ENCODE data around the gene OR4L1. TPM values are rescaled to one million over a fixed set of nuclear protein-coding genes. Genes with fewer than 3 reads are reported as not detected.

The OR4L1 gene
- polyA plus RNA-seq, 3 donors, result not detected

GRCh38 chr14:20110438-20110837, 50.6 kb downstream of the OR4L1 start, which contains the start of gene OR4K17:
Gene OR4K17, plus strand, starts transcription at chr14:20110739. Its CDS starts 6,761 bp downstream, at chr14:20117500.
- Mint-ChIP-seq H3K36me3 (no peaks in the 10 kb centered on the region), H3K4me3 (no peak within 1 kb of the TSS), H3K27me3 (ENCODE audit: low read depth in 3 of 3) (peaks cover 0 to 2% (median 0%) of the 10 kb centered on the region in 3 donors), H3K27ac (no peak within 1 kb of the TSS), H3K4me1 (no peaks in the 10 kb centered on the region), H3K9me3 (peaks cover 0 to 4% (median 2%) of the 10 kb centered on the region in 7 donors)
- WGBS (ENCODE audit: insufficient coverage), result 100% methylated on average over 1 of the region's 3 CpGs
- H3K27ac ChIP-seq (ENCODE audit: low read depth in 1 of 2, low read length in 2 of 2), result no peak within 1 kb of the TSS
- no peak within 1 kb of the TSS for H3K4me3 ChIP-seq (replicated peaks in 1 of 3; ENCODE audit: low read depth in 2 of 3, low read length in 3 of 3)
- no peak for TF ChIP-seq CTCF (IDR thresholded peaks at IDR 0.05)
- no peak within 1 kb of the TSS for H3K9ac ChIP-seq (ENCODE audit: insufficient read depth, low read length, poor library complexity, severe bottlenecking)
- intact Hi-C loops (cut with micrococcal nuclease), result no loop called here
- H2AFZ ChIP-seq (ENCODE audit: insufficient read depth, low read depth, low read length, poor library complexity, severe bottlenecking), result no peak within 1 kb of the TSS
- no peaks in the 10 kb centered on the region for H4K20me1 ChIP-seq (ENCODE audit: insufficient read depth, low read length)
- H3K79me2 ChIP-seq (ENCODE audit: insufficient read depth, low read length), result no peaks in the 10 kb centered on the region
- no peaks in the 10 kb centered on the region for H3K9me3 ChIP-seq (replicated peaks in 1 of 2; ENCODE audit: control insufficient read depth in 1 of 2, insufficient read depth in 1 of 2, low read length in 2 of 2)
- no peaks in the 10 kb centered on the region for H3K4me1 ChIP-seq (ENCODE audit: control insufficient read depth in 1 of 2, insufficient read depth in 2 of 2, low read length in 2 of 2)
- DNase-seq, result no peak
- H3K4me2 ChIP-seq (replicated peaks; ENCODE audit: extremely low read depth, low read length, poor library complexity, severe bottlenecking), result no peak within 1 kb of the TSS
- no peaks in the 10 kb centered on the region for H3K36me3 ChIP-seq (replicated peaks in 1 of 2; ENCODE audit: control insufficient read depth in 1 of 2, insufficient read depth in 2 of 2, low read length in 2 of 2)
- H3K27me3 ChIP-seq (ENCODE audit: control insufficient read depth in 2 of 2, insufficient read depth in 2 of 2, low read length in 2 of 2), result no peaks in the 10 kb centered on the region

Small RNAs within 50 kb of the gene (small RNA-seq; reads per million reads assigned to genes)
- gene RNA5SP380 (ENCODE audit: insufficient read length, low read depth), result not detected

Other genes with a start within 250 kb of the OR4L1 start
- not detected for gene OR4K2, start 184.9 kb upstream of the OR4L1 start, polyA plus RNA-seq
- not detected for gene OR4K5, start 139.4 kb upstream of the OR4L1 start, polyA plus RNA-seq
- gene OR4K1, start 129.1 kb upstream of the OR4L1 start, polyA plus RNA-seq, result not detected
- not detected for gene OR4K15, start 84.5 kb upstream of the OR4L1 start, polyA plus RNA-seq
- gene OR4Q2, start 57.9 kb upstream of the OR4L1 start, polyA plus RNA-seq, result not detected
- gene OR4K14, start 40.7 kb upstream of the OR4L1 start, polyA plus RNA-seq, result not detected
- not detected for gene OR4K13, start 24.0 kb upstream of the OR4L1 start, polyA plus RNA-seq
- not detected for gene OR4K17, start 50.7 kb downstream of the OR4L1 start, polyA plus RNA-seq
- not detected for gene OR4N5, start 78.8 kb downstream of the OR4L1 start, polyA plus RNA-seq
- not detected for gene OR11G2, start 130.9 kb downstream of the OR4L1 start, polyA plus RNA-seq
- gene OR11H6, start 163.7 kb downstream of the OR4L1 start, polyA plus RNA-seq, result not detected
- gene OR11H7, start 168.9 kb downstream of the OR4L1 start, polyA plus RNA-seq, result not detected
- not detected for gene OR11H4, start 179.2 kb downstream of the OR4L1 start, polyA plus RNA-seq
- 10 to 100 TPM in 2 of 3 donors, 1 to 10 TPM in 1; 6.2 to 18.4 (median 17.3) TPM for gene TTC5, start 245.9 kb downstream of the OR4L1 start, polyA plus RNA-seq

Data from CD14-positive monocyte (primary cell).